GM21528 (cell line): Measurements from ENCODE around the gene EMC1.
"Not testable (repeated sequence)": the region's sequence is repeated elsewhere in the genome, so short reads cannot be mapped to it uniquely, and the experiment has no call there.

ENCODE experiments used
- ATAC-seq: cut with Tn5 transposase; IDR thresholded peaks from one replicate; pipeline ENCODE4 v1.9.1; 2021; ENCODE audit warnings: mild to moderate bottlenecking, moderate library complexity; ENCODE audit not compliant: unreplicated experiment, low FRiP score

Gene EMC1

DNA sequence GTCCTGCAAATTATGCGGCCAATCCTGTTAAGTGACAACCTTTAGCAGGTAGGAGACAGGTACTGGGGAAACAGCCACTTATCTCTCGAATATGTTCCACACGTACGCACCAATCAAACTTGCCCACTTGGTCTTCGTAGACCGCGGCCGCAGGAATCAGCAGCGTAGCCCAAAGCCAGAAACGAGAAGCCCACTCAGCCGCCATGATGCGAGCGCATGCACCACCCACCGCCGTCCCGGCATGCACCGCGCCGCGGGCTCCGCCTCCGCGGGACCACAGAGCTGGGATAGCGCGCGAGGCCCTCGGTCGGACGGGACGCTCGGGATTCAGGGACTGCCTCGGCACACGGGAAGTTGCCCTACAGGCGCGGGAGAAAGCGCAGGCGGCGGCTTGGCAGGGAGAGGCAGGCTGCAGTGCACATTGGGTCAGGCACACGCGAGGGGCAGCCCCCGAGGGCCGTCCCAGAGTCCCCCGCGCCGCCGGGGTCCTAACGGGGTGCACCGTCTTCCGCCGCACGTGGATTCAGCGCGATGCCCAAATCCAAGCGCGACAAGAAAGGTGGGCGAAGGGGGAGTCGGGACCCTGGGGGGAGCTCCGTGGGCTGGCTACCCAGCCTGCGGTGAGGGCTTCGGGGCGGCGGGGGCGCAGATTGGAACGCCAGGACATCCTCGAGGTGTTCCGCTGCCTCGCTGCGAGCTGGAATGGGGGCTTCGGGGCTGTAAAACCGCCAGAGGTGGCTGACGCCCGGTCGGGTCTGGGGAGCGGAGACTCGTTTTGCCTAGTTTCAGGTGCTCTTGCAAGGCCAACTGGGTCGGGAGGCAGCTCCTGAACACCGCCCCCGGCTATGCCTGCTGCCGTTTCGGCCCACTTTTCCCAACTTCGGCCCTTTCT lies at the start of gene EMC1, which contains the start of gene MRTO4:
EMC1 (minus strand) TSS at position 220 of the 892 bp plus-strand sequence; CDS start at position 205, 15 bp downstream.
MRTO4 (plus strand) TSS at position 501 of the 892 bp plus-strand sequence; CDS start at position 532, 31 bp downstream.
- ATAC-seq, result peak; percentile 86

DNA sequence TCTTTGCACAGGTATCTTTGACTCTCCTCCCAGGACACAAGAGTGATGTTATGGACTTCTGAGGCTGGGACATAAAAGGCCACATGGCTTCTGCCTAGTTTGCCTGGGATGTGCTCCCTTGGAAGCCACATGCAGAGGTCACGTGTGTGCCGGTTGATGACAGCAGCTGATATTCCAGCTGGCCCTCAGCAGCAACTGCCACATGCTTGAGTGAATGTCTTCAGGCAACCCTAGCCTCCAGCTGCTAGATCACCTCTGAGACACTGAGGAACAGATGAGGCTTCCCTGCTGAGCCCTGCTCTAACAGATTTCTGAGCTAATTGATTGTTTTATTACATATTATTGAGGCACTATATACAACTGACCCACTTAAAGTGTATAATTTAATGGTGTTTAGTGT lies 48.9 kb upstream of the EMC1 start:
- ATAC-seq, result no peak

DNA sequence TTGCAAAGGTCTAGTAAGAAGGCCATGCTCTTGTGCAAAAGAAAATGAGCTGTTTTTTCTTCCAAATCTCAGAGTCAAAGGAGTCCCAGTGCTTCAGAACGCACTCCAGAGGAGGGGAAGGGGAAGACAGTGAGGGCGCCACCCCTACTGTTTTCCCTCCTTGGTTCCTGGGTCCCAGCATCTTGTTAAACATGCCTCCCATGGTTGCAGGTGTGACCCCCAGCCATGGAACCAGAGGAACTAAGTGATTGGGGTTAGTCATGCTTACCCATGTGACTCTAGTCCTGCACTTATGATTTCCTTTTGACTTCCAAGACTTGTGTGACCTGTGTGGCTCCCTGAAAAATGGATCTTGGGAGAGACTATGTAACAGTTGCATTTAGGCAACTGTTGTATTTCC lies 43.3 kb upstream of the EMC1 start:
- no peak for ATAC-seq

DNA sequence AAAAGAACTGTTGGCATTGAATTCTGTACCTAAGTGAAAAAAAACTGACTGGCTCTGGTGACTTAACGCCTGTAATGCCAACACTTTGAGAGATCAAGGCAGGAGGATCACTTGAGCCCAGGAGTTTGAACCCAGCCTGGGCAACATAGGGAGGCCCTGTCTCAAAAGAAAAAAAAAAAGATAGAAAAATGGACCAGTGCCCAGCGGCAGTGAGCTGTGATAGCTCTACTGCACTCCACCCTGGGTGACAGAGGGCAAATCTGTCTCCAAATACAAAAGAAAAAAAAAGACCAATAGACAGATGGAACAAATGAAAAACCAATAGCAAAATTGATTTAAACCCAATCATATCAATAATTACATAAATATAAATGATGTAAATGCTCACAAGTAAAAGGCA lies 37.9 kb upstream of the EMC1 start:
- no peak for ATAC-seq

DNA sequence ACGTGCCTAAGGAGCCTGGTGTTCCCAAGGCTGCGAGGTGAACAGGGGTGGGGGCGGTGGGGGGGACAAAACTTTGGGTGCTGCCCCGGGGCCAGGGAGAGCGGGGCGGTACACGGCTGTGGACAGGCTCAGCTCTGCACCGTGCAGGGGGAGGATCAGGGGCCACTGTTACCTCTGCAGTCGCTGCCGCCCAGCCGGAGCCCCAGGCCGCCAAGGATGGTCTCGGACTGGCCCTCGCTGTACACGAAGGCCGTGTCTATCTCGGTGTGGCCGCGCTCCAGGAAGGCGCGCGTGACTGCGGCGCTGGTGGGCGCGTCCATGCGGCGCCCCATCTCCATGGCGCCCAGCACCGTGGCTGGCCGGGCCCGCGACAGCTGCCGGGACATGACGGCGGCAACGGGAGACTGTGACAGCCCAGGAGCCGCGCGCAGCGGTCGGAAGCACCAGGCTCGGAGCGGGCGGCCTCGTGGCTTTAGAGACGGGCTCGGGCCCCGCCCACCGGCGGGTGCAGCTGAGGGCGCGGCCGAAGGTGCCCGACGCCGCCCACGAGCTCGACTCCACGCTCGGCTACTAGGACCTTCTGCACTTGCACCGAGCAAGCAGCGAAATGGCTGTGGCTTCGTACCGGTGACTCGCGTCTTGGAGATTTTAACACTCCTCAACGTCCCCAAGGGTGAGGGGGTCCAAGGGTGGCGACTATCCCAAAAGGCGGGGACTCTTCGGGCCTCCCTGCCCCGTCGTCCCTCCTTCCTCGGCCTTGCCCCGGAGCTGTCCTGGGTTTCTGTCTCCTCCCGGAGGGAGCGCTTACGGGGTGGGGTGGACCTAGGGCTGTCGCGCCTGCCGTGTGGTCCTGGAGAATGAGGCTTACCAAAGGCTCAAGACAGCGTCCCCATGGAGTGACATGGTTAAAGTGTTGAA lies 37.3 kb upstream of the EMC1 start, which contains the start of gene AKR7A3:
AKR7A3 (minus strand) TSS at position 447 of the 918 bp plus-strand sequence; CDS start at position 386, 61 bp downstream.
- ATAC-seq, result not testable (repeated sequence)

DNA sequence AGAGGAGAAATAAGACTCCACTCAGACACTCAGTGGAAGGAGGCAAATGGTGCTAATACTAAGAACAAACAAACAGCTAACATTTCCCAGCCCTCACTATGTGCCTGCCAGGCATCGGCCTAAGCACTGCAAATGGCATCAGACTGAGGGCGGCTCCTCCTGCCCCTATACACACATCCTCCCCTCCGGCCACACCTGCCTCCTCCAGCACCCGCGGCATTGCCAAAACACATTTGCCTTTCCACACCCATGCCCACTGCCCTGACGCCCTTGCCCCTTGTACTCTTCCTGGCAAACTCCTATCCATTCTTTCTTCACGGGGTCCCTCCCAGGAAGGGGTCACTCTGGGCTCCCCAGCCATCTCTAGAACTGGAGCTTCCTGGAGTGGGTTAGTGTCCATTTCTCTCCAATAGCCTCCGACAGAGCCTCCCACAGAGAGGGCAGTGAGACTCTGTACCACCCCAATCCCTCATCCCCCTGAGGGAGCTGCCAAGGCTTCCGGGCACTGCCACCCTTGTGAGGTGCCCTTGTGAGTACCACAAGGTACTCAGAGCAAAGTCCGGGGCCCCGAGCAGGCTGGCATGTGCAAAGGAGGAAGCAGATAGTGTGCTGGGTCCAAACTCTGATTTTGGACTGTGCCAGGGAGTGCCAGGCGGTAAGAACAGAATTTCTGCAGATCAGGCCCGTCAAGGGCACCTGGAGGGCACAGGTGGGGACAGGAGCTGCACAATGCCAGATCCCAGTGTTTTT lies 36.3 kb upstream of the EMC1 start:
- ATAC-seq, result no peak

DNA sequence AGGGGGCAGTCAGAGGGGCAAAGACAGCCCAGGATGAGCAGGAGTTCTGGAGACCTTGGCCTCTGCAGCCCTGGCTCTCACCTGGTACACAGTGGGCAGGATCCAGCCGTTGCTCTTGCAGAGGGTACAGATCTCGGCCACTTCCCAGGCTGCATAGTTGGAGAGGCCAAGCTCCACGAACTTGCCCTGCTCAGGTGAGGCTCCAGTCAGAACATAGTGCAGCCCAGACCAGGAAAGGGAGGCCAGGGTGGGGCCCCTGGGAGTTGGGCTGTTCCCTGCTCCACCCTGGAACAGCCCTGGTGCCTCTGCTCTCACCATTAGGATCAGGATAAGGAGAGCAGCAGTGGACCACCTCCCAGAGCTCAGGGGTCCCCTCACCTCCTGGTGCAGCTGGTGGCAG lies 34.5 kb upstream of the EMC1 start:
- not testable (repeated sequence) for ATAC-seq

DNA sequence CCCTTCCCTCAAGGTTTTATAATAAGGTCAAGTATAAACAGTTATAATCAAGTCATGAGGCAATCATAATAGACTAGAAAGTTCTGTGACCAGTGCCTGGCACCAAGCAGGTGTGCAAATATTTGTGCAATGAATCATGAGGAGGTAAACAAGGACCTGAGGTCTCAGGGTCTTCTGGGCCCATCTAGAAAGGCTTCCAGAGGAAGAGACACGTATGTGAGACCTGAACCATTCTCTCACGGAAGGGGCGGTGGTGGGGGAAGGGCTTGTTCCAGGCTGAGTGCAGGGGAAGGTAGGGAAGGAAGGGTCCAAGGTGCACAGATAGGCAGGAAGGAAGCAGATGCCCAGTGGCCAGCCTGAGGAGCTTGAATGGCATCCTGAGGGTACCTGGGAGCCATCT lies 34.0 kb upstream of the EMC1 start:
- ATAC-seq, result not testable (repeated sequence)

DNA sequence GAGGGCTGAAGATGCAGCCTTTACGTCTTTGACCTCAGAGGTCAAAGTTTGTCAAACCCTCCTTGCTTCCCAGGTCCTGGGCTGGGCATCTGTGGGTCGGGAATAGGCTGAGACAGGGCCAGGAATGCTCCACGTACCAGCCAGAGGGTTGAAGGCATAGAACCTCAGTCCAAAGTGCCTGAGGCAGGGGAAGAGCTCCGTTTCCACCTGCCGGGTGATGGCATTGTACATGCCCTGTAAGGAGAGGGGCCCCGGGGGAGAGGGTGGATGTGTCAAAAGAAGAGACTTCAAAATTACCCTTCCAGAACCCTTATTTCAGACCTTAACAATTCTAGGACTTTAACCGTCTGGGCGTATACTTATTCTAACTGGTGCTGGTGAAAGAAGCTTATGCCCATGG lies 33.6 kb upstream of the EMC1 start:
- ATAC-seq, result no peak

DNA sequence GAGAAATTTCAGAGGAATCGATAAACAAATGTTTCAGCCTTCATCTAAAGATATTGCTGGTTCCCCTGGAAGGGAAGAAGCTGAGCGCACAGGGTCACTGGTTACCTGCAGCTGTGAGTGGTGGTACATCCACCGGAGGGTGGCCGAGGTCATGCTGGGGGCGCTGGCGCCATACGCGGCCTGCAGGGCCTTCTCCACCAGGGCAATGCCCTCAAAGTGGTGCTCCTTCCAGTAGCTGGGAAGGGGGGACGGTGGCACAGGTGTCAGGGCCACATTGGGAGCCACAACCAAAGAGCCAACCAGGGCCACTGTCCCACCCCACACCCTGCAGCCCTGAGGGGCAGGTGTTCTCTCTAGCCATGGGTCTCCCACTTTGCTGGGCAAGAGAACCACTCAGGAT lies 32.6 kb upstream of the EMC1 start:
- no peak for ATAC-seq

DNA sequence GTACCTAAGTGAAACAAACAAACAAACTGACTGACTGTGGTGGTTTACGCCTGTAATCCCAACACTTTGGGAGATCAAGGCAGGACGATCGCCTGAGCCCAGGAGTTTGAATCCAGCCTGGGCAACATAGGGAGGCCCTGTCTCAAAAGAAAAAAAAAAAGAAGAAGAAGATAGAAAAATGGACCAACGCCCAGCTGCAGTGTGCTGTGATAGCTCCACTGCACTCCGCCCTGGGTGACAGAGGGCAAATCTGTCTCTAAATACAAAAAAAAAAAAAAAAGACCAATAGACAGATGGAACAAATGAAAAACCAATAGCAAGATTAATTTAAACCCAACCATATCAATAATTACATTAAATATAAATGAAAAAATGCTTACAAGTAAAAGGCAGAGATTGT lies 23.3 kb upstream of the EMC1 start:
- ATAC-seq, result no peak

DNA sequence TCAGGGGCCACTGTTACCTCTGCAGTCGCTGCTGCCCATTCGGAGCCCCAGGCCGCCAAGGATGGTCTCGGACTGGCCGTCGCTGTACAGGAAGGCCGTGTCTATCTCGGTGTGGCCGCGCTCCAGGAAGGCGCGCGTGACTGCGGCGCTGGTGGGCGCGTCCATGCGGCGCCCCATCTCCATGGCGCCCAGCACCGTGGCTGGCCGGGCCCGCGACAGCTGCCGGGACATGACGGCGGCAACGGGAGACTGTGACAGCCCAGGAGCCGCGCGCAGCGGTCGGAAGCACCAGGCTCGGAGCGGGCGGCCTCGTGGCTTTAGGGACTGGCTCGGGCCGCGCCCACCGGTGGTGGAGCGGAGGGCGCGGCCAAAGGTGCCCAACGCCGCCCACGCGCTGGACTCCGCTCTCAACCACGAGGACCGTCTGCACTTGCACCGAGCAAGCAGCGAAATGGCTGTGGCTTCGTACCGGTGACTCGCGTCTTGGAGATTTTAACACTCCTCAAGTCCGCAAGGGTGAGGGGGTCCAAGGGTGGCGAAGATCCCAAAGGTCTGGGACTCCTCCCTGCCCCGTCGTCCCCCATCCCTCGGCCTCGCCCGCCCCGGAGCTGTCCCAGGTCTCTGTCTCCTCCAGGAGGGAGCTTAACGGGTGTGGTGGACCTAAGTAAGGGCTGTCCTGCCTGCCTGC lies 22.7 kb upstream of the EMC1 start:
- ATAC-seq, result not testable (repeated sequence)

DNA sequence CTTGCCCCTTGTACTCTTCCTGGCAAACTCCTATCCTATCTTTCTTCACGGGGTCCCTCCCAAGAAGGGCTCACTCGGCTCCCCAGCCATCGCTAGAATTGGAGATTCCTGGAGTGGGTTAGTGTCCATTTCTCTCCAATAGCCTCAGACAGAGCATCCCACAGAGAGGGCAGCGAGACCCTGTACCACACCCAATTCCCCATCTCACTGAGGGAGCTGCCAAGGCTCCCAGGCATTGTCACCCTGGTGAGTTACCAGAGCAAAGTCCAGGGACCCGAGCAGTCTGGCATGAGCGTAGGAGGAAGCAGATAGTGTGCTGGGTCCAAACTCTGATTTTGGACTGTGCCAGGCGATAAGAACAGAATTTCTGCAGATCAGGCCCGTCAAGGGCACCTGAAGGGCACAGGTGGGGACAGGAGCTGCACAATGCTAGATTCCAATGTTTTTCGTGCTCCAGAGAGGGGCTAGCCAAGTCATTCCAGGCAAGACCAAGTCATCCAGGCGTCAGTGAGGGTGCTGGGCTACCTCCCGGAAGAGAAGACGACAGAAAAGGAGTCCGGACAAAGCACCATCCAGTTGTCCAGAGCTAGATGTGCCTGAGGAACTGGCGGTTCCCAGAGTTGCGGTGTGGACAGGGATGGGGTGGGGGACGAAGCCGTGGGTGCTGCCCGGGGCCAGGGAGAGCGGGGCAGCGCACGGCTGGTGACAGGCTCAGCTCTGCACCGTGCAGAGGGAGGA lies 22.0 kb upstream of the EMC1 start:
- no peak for ATAC-seq

DNA sequence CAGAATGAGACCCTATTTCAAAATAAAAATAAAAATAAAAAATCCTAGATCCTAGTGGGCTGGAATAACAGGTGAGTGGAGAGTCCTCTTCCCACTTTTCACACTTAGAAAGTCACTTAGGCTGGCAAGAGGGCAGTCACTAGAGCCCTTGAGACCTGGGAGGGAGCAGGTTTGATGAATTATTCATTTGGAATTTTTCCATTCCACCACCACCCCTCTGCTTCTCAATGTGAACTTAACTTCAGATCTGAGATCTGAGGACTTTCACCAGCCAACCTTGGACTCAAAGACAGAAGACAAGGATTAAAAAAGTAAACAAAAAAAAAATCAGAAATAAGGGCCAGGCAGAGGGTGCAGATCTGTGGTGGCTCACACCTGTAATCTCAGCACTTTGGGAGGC lies 20.7 kb upstream of the EMC1 start:
- ATAC-seq, result no peak

DNA sequence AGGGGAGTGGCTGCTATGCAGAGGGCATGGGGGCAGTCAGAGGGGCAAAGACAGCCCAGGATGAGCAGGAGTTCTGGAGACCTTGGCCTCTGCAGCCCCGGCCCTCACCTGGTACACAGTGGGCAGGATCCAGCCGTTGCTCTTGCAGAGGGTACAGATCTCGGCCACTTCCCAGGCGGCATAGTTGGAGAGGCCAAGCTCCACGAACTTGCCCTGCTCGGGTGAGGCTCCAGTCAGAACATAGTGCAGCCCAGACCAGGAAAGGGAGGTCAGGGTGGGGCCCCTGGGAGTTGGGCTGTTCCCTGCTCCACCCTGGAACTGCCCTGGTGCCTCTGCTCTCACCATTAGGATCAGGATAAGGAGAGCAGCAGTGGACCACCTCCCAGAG lies 19.0 kb upstream of the EMC1 start:
- not testable (repeated sequence) for ATAC-seq

DNA sequence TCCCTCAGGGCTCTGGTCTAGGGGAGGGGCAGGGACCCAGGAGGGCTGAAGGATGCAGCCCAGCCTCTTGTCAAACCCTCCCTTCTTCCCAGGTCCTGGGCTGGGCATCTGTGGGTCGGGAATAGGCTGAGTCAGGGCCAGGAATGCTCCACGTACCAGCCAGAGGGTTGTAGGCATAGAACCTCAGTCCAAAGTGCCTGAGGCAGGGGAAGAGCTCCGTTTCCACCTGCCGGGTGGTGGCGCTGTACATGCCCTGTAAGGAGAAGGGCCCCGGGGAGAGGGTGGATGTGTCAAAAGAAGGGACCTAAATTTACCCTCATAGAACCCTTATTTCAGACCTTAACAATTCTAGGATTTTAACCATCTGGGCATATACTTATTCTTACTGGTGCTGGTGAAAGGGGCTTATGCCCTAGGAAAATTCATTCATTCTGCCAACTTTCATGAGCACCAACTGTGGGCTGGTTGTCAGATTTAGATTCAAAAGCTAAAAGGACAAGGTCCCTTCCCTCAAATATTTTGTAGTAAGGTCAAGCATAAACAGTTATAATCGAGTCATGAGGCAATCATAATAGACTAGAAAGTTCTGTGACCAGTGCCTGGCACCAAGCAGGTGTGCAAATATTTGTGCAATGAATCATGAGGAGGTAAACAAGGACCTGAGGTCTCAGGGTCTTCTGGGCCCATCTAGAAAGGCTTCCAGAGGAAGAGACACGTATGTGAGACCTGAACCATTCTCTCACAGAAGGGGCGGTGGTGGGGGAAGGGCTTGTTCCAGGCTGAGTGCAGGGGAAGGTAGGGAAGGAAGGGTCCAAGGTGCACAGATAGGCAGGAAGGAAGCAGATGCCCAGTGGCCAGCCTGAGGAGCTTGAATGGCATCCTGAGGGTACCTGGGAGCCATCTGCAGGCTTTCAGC lies 18.4 kb upstream of the EMC1 start:
- not testable (repeated sequence) for ATAC-seq

DNA sequence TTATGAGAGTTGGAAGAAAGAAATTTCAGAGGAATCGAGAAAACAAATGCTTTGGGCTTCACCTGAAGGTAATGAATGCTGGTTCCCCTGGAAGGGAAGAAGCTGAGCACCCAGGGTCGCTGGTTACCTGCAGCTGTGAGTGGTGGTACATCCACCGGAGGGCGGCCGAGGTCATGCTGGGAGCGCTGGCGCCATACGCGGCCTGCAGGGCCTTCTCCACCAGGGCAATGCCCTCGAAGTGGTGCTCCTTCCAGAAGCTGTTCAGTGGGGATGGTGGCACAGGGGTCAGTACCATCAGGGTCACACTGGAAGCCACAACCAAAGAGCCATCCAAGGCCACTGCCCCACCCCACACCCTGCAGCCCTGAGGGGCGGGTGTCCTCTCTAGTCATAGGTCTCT lies 17.1 kb upstream of the EMC1 start:
- no peak for ATAC-seq

DNA sequence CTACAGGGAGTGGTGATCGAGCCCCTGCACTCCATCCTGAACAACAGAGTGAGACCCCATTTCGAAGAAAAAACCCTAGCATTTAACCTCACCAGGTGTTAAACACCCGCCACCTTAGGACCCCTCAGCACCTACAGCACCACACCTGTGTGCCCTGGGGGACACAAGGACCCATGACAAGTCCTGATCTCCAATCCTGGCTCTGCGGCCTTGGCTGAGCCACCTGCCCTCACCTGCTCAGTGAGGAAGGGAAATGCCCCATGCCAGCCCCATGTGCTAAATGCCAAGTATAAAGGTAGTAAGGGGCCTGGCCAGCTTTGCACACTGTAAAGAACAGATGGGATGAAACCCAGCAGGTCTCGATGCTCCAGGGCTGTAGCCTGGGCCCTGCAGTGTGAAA lies 11.4 kb upstream of the EMC1 start:
- no peak for ATAC-seq
